CD4-positive, alpha-beta T cell treated with Interleukin-10 for 1 hour (primary cell): ENCODE results near the gene SNX10.

Experiments used
- DNase-seq: peaks from one replicate; pipeline ENCODE4 v3.0.0-alpha.2; 2020

SNX10 gene

DNA sequence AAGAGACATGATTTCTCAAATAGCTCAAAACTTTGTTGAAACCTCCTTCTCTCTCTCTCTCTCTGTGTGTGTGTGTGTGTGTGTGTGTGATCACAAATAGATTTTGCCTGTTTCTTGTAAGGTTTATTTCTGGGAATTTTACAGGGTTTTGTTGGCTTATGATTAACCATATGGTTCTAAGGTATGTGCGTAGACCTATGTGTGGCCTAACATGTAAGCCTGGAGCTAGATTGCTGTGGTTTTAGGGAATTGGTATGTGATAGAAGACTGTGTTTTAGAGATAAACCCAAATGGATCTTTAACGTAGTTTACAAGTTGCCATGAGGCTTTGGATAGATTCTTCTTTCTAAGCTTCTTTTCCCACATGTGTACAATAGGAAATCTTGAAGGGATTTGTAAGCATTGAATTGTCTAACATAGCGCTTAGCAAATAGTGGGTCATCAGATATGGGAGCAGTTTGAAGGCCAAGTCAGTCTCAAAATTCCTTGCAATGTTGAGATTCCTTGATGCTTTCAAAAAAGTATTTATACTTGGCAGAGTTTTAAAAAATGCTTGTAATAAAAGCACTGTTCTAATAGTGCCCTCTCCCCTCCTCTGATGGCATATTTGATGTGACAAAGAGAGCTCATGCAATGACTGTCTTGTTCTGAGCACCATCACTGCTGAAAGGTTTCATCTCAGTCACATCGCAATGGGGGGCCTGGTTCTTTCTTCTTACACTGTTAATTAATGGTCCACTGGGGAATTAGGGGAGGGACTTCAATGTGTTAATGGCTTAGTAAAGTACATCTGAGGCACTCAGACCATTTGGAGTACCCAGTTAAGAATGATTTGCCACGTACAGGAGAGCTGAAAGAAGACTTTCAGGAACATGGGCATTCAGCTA, 118.2 kb downstream of the SNX10 start:
- no peak for DNase-seq

DNA sequence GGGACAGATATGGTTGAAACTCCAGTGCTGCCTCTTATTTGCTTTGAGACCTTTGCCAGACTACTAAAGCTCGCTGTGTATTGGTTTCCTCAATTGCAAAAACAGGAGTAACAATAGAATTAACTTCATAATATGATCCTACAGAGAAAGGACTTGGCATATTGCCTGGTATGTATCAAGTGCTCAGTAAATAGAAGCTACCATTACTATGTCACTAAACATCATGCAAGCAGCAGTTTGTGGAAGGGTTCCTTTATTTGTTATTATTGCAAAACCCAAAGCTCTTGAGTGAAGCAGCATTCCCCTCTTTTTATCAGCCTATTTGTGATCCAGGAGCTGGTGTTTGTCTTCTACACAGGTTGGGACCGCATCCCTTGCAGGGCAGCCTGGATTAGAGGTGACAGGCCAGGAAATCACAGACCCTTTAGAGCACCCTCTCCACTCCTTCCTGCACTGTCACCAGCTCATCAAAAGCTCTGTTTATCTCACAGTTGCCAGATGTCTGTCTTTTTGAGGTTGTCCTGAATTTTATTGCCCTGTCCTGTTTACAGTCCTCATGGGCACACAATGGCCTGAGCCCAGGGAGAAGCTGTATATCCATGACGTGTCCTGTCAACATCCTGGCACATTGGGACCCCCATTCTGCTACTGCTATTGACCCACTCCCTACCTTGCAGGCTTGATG, 121.5 kb downstream of the SNX10 start:
- no peak for DNase-seq

DNA sequence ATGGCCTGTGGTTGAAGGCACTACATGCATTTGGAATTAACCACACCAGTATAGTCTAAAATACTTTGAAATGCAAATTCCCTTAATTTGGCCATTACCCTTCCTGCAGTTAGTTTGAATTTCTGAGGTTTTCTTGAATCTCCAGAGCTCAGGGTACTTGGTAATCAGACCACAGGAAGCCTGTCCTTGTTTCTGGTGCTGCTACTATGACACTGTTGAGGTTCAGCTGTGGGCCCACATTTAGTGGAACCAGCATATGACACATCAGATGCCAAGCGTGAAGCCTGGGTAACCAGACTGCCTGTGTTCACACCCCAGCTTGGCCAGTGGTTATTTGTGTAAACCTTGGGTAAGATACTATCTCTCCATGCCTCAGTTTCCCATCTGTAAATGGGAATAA, 124.3 kb downstream of the SNX10 start:
- no peak for DNase-seq

DNA sequence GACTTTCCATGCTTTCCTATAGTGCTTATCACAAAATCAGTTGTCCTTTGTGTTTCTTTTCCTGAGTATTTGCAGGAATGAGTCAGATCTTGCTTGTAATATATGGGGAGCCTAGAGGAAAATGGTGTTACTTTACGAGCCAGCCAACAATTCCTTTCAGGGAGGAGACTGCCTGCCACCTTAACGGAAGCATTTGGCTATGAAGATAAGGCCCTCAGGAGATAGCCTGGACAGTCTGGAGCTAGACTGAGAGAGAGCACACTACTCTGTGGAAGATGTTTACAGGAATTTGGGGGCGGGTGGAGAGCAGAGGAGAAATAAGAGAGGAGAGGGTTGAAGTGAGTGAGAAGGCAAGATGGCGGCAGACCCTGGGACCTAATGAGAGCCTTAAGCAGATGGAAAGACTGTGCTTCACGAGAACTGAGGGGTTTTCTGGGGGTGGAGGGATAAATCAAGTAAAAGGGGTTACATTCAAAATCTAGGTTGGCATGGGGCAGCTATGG, 126.3 kb downstream of the SNX10 start:
- no peak for DNase-seq

DNA sequence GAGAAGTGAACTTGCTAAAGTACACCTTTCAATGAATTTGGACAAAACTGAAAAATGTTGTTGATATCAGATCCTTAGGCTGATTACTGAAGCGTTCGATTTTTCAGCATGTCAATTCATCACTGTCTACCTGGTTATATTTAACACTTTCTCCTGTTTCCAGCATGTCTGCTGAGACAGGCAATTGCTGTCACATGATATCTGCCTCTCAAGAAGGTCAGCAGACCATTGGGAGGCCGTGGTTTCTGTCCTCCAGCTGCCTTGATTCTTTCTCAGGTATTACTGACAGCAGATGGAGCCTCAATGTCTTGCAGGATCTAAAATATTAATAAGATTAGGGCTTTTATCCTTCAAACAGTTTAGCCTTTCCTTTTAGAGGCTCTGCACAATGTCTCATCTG, 127.5 kb downstream of the SNX10 start:
- no peak for DNase-seq

DNA sequence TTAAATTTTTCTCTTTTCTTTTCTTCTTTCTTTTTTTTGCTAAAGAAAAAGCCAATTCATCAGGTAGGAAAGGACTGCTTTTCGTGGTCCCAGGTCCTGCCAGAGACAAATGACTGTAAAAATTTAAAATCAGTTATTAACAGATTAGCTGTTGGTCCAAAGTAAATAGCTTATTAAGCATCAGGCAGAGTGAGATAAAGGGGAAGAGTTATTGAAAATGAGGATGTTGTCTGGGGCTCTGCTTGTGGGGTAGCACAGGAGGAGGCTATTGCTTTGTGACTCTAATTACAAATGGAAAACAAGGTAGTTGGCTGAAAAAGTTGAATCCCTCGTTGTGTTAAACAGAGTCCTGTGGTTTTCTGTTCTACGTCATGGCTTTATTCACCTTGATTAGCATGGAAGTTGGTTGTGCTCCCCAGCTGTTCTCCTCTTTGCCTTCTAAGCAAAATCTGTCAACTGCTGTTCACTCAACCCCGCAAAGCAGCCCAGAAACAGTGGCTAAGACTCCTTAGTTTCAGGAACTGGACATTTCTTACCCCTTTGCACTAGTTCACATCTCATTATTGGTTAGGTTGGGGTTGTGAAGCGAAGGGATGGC, 128.9 kb downstream of the SNX10 start:
- no peak for DNase-seq

DNA sequence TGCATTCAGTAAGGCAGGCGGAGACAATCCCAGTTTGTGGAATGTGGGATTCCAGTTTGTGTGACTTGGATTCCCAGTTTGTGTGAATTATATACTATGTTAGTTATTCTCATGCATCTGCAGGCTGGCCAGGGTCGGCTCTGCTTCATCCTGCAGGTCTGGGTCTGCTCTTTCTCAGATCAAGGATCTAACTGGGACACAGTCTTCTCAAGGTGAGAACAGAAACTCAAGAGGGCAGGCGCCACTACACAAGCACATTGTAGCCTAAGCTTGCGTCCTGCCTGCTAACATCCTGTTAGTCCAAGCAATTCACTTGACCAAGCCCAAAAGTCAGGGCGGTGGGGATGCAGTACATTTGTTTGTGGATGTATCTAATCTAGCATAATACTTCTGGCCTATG, 131.1 kb downstream of the SNX10 start:
- DNase-seq: no peak

DNA sequence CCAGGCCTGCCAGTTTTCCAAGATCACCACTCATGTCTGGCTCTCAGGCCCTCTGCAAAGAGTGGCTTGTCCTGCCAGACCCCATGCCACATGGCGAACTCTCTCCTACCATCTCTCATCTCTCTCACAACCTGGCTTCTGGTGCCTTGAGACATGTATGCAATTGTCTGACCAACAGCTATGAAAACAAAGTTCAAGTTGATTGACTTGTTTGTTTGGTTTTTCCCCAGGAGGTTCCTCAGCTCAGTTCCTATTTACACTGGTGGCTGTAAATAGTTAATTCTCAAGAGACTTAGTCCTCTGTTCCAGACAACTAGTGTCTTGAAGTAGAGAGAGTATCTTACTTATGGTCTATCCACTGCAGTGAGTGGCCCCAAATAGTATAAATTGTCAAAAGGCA, 131.8 kb downstream of the SNX10 start:
- DNase-seq: no peak
